Keratinocyte (primary cell): Measurements from ENCODE around the gene BCAP31. TPM values are rescaled to one million over a fixed set of nuclear protein-coding genes. Genes with fewer than 3 reads are reported as not detected.

Experiments used
- DNase-seq: peaks from one replicate; pipeline ENCODE4 v3.0.0-alpha.2; 2011; ENCODE audit warnings: low read depth, missing footprints, low spot score
- FAIRE-seq: peaks from 2 replicates; lab custom pipeline; 2011; peaks lifted over from hg19 to GRCh38; lab: Jason Lieb, UNC
- H2AFZ ChIP-seq: 2 replicates; pipeline ENCODE4 v1.6.0; 2012; ENCODE audit warnings: low read length, control low read depth, inconsistent platforms; ENCODE audit not compliant: control insufficient read depth
- H3K27ac ChIP-seq: 2 replicates; pipeline ENCODE4 v1.5.1; 2011; ENCODE audit warnings: low read length; ENCODE audit not compliant: control insufficient read depth, insufficient read depth
- H3K27me3 ChIP-seq: 3 replicates; pipeline ENCODE4 v1.6.0; 2011; ENCODE audit warnings: low read length; ENCODE audit not compliant: control insufficient read depth, insufficient read depth; ENCODE audit errors: extremely low read depth
- H3K36me3 ChIP-seq, 2 experiments: 2 replicates in 1 of 2; 3 replicates in 1 of 2; pipeline ENCODE4 v1.5.1; 2011; ENCODE audit warnings: low read length in 2 of 2, mild to moderate bottlenecking in 1 of 2; ENCODE audit not compliant: control insufficient read depth in 2 of 2, insufficient read depth in 2 of 2; ENCODE audit errors: extremely low read depth in 1 of 2
- H3K4me1 ChIP-seq: 3 replicates; pipeline ENCODE4 v1.5.1; 2011; ENCODE audit warnings: low read length; ENCODE audit not compliant: control insufficient read depth, insufficient read depth; ENCODE audit errors: extremely low read depth
- H3K4me2 ChIP-seq: 3 replicates; pipeline ENCODE4 v1.6.0; 2011; ENCODE audit warnings: low read depth, low read length; ENCODE audit not compliant: control insufficient read depth, insufficient read depth; ENCODE audit errors: extremely low read depth
- H3K4me3 ChIP-seq, 3 experiments: fragments of 200-600 bp in 1 of 3; sonication (generic) in 1 of 3; 2 replicates in 2 of 3; 3 replicates in 1 of 3; pipeline ENCODE4 v1.5.1; 2011 to 2016; ENCODE audit warnings: low read length in 3 of 3, mild to moderate bottlenecking in 3 of 3, control low read depth in 2 of 3, inconsistent platforms in 1 of 3, low read depth in 1 of 3, mixed read lengths in 1 of 3, mixed run types in 1 of 3, moderate library complexity in 1 of 3; ENCODE audit not compliant: control insufficient read depth in 2 of 3, insufficient read depth in 2 of 3; ENCODE audit errors: extremely low read depth in 1 of 3
- H3K79me2 ChIP-seq: 2 replicates; pipeline ENCODE4 v1.6.0; 2012; ENCODE audit warnings: low read length; ENCODE audit not compliant: control insufficient read depth, insufficient read depth
- H3K9ac ChIP-seq: 3 replicates; pipeline ENCODE4 v1.6.0; 2011; ENCODE audit warnings: low read length; ENCODE audit not compliant: control insufficient read depth, insufficient read depth; ENCODE audit errors: extremely low read depth
- H3K9me1 ChIP-seq: 3 replicates; pipeline ENCODE4 v1.6.0; 2011; ENCODE audit warnings: low read length; ENCODE audit not compliant: control insufficient read depth, insufficient read depth; ENCODE audit errors: extremely low read depth
- H3K9me3 ChIP-seq: 2 replicates; pipeline ENCODE4 v1.5.1; 2012; ENCODE audit warnings: low read depth, low read length; ENCODE audit not compliant: control insufficient read depth
- H4K20me1 ChIP-seq: 3 replicates; pipeline ENCODE4 v1.6.0; 2011; ENCODE audit warnings: low read length; ENCODE audit not compliant: control insufficient read depth, insufficient read depth; ENCODE audit errors: extremely low read depth
- CTCF ChIP-seq, 3 experiments: IDR thresholded peaks in 1 of 3; conservative IDR thresholded peaks in 1 of 3; optimal IDR thresholded peaks in 1 of 3; 2 replicates in 2 of 3; 3 replicates in 1 of 3; pipeline versions ENCODE3 to v1.5.1; 2011; ENCODE audit warnings: low read length in 3 of 3, mild to moderate bottlenecking in 3 of 3, moderate library complexity in 2 of 3, control low read depth in 1 of 3, inconsistent platforms in 1 of 3; ENCODE audit not compliant: insufficient read depth in 2 of 3; ENCODE audit errors: extremely low read depth in 1 of 3
- EZH2 ChIP-seq: IDR thresholded peaks from one replicate; pipeline ENCODE4 v1.6.1; 2012; ENCODE audit warnings: inconsistent platforms, mild to moderate bottlenecking, low read length, moderate library complexity
- dilution Hi-C: fragments of 300-500 bp; cut with MboI; formaldehyde crosslinking; loops from one replicate; pipeline ENCODE4 v1.7.0; 2020; ENCODE audit warnings: low sequenced_read_pairs; ENCODE audit not compliant: extremely low pct_ligation_motif_present
- polyA plus RNA-seq, 5 experiments: library from polyadenylated mRNA; depleted of rRNA in 3 of 5; stranded (reverse) in 3 of 5; stranded (forward) in 1 of 5; unstranded in 1 of 5; fragments of >200 nt; gene quantifications; 1 replicate in 1 of 5; 2 replicates in 3 of 5; 3 replicates in 1 of 5; pipeline versions ENCODE4 v1.2.1 to v1.2.3, GENCODE V29; 2011 to 2012; ENCODE audit warnings: missing spikeins in 2 of 5, low read depth in 1 of 5, low replicate concordance in 1 of 5

The BCAP31 gene
- polyA plus RNA-seq, 1 donor (not counting 4 experiments of a cell fraction or from before 2014, with no cell fraction given): 262 TPM

GRCh38 chrX:153668423-153669173, 55.6 kb downstream of the BCAP31 start:
- DNase-seq: no peak
- no peak for FAIRE-seq
- TF ChIP-seq CTCF (optimal IDR thresholded peaks at IDR 0.05 in 1 of 3, IDR thresholded peaks at IDR 0.05 in 1 of 3, conservative IDR thresholded peaks at IDR 0.05 in 1 of 3; ENCODE audit: extremely low read depth in 1 of 3, insufficient read depth in 2 of 3, low read length in 3 of 3) (no peak), EZH2 (no peak)
- H3K27ac ChIP-seq: no peak overlapping the region
- no peak overlapping the region for H3K9ac ChIP-seq
- no peaks in the 10 kb centered on the region for H3K9me3 ChIP-seq
- H3K4me1 ChIP-seq: no peaks in the 10 kb centered on the region
- H3K4me2 ChIP-seq: no peak overlapping the region
- no peaks in the 10 kb centered on the region for H3K27me3 ChIP-seq
- no peak overlapping the region for H3K4me3 ChIP-seq
- H4K20me1 ChIP-seq: no peaks in the 10 kb centered on the region
- H3K9me1 ChIP-seq: no peaks in the 10 kb centered on the region
- dilution Hi-C loops: no loop called here
- no peaks in the 10 kb centered on the region for H3K36me3 ChIP-seq
- H3K79me2 ChIP-seq: no peaks in the 10 kb centered on the region
- H2AFZ ChIP-seq: no peak overlapping the region

GRCh38 chrX:153667956-153668396, 56.2 kb downstream of the BCAP31 start:
- Histone ChIP-seq H3K4me3 (peak overlapping the region in 1 of 3 experiments; percentile 5), H3K27me3 (no peaks in the 10 kb centered on the region), H3K4me2 (no peak overlapping the region), H3K36me3 (no peaks in the 10 kb centered on the region), H3K9me3 (no peaks in the 10 kb centered on the region), H2AFZ (peak overlapping the region; percentile 7), H3K79me2 (no peaks in the 10 kb centered on the region), H3K4me1 (no peaks in the 10 kb centered on the region), H3K9ac (no peak overlapping the region), H4K20me1 (no peaks in the 10 kb centered on the region), H3K27ac (no peak overlapping the region), H3K9me1 (no peaks in the 10 kb centered on the region)
- FAIRE-seq: no peak
- TF ChIP-seq CTCF (optimal IDR thresholded peaks at IDR 0.05 in 1 of 3, IDR thresholded peaks at IDR 0.05 in 1 of 3, conservative IDR thresholded peaks at IDR 0.05 in 1 of 3; ENCODE audit: extremely low read depth in 1 of 3, insufficient read depth in 2 of 3, low read length in 3 of 3) (peak in 2 of 3 experiments; percentile 70 to 83), EZH2 (no peak)
- no peak for DNase-seq
- dilution Hi-C loops: no loop called here
